SU-DHL-6 (cell line): Measurements from ENCODE around the gene ZRANB3.
"Not testable (repeated sequence)": the region's sequence is repeated elsewhere in the genome, so short reads cannot be mapped to it uniquely, and the experiment has no call there.

ENCODE experiments used
- EZH2phosphoT487 ChIP-seq: fragments of 200-600 bp; sonication (generic), shearing (Covaris generic); conservative IDR thresholded peaks from 2 replicates; pipeline ENCODE4 v1.6.1; 2018; ENCODE audit warnings: mild to moderate bottlenecking, antibody characterized with exemption, low read length, moderate library complexity, mixed read lengths
- TF ChIP-seq, protein P1 (sequence below): fragments of 200-600 bp; sonication (generic); IDR thresholded peaks from one replicate; pipeline ENCODE4 v1.5.1; 2017; ENCODE audit warnings: antibody characterized with exemption, mild to moderate bottlenecking, low read length, moderate library complexity; ENCODE audit not compliant: insufficient read depth, poor library complexity, severe bottlenecking

DNA sequence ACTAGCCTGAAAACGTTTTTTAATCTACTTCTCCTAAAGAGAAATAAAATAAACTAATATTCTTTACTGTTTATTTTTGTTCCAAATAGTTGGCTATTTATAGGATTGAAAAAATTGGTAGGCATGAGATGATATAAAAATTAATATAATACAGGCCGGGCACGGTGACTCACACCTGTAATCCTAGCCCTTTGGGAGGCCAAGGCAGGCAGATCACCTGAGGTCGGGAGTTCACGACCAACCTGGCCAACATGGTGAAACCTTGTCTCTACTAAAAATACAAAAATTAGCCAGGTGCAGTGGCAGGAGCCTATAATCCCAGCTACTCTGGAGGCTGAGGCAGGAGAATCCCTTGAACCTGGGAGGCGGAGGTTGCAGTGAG, 409.4 kb downstream of the ZRANB3 start:
- TF ChIP-seq, protein P1, sequence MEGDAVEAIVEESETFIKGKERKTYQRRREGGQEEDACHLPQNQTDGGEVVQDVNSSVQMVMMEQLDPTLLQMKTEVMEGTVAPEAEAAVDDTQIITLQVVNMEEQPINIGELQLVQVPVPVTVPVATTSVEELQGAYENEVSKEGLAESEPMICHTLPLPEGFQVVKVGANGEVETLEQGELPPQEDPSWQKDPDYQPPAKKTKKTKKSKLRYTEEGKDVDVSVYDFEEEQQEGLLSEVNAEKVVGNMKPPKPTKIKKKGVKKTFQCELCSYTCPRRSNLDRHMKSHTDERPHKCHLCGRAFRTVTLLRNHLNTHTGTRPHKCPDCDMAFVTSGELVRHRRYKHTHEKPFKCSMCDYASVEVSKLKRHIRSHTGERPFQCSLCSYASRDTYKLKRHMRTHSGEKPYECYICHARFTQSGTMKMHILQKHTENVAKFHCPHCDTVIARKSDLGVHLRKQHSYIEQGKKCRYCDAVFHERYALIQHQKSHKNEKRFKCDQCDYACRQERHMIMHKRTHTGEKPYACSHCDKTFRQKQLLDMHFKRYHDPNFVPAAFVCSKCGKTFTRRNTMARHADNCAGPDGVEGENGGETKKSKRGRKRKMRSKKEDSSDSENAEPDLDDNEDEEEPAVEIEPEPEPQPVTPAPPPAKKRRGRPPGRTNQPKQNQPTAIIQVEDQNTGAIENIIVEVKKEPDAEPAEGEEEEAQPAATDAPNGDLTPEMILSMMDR: not testable (repeated sequence)
- TF ChIP-seq EZH2phosphoT487: not testable (repeated sequence)
